ENCODE data around the gene C6orf89. TPM values are rescaled to one million over a fixed set of nuclear protein-coding genes. Genes with fewer than 3 reads are reported as not detected.
A peak's percentile ranks its signal among the peaks of the same experiment; 100 is the strongest.

Gene C6orf89
- total RNA-seq, 1 experiment from 2014 or later = 40.1 TPM

DNA sequence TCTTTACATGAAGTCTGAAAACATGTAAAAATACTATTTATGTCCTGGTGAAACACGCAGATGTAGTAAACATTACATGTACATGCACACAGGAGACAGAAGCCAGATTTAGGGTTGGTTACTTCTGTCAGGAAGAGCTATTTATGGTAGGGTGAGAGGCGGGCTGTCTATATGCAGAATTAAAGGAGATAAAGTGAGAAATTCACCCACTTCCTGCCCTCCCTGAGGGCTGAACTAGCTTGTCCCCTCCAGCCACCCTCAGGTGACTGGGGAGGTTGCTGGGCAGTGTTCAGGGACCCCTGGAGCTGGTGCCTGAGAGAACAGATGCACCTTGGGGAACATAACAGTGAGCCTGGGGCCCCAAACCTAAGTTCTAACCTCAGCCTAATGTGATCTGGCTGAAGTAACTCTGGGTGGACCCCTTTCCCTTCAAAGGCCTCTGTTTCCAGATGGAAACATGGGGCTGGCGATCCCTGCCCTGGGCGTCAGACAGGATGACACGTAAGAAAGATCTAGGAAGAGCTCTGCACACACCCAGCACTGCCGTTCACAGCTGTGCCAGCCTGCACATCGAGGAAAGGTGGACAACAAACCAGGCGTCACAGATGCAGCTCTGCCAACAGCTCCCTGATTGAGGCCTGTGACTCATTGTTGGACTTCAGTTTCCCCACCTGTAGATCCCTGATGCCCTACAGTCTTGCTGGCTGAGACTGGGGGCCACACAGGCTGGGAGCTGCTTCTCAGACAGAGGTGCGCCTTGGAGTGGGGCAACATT, 70.1 kb downstream of the C6orf89 start:
- no peaks in the 10 kb centered on the region for H3K9me3 ChIP-seq (ENCODE audit: insufficient read depth, low read depth)
- intact Hi-C loops (cut with micrococcal nuclease; ENCODE audit: unreplicated experiment) = no loop called here
- H3K4me2 ChIP-seq = peak overlapping the region; percentile 14
- H3K27me3 ChIP-seq (ENCODE audit: insufficient read depth, low read depth) = no peaks in the 10 kb centered on the region
- ChIA-PET POLR2A (ENCODE audit: unreplicated experiment) (interaction anchor here (0.5 to 0.6 kb wide), 3 partner anchors 42 to 1888 kb away, joined by 4 to 14 read pairs (median 5); no protein-coding TSS in a partner anchor), CTCF (interaction anchor here (0.7 to 1.2 kb wide), 2 partner anchors 42 to 58 kb away, joined by 3 read pairs; no protein-coding TSS in a partner anchor)
- H3K9me2 ChIP-seq (ENCODE audit: insufficient read depth) = no peaks in the 10 kb centered on the region
- H3K4me3 ChIP-seq = no peak overlapping the region
- TF ChIP-seq EZH2 (IDR thresholded peaks at IDR 0.05; ENCODE audit: low read depth) (no peak), CTCF (conservative IDR thresholded peaks at IDR 0.05) (no peak)
- no peak overlapping the region for H2AFZ ChIP-seq
- no peaks in the 10 kb centered on the region for H3K36me3 ChIP-seq (ENCODE audit: low read depth)
- H3K4me1 ChIP-seq (replicated peaks; ENCODE audit: insufficient read depth) = peaks cover 23% of the 10 kb centered on the region
- peaks cover 11% of the 10 kb centered on the region; the same call in 1 of the 2 replicates for H3F3A ChIP-seq (ENCODE audit: insufficient read depth, low read depth)
- no peak overlapping the region for H3K27ac ChIP-seq
- H4K20me1 ChIP-seq (ENCODE audit: insufficient read depth) = no peaks in the 10 kb centered on the region
- DNase-seq = peak; percentile 43 to 56
- BruUV-seq (replicated peaks) = no TSS peak
- no peaks in the 10 kb centered on the region for H3K79me2 ChIP-seq (ENCODE audit: low read depth)

DNA sequence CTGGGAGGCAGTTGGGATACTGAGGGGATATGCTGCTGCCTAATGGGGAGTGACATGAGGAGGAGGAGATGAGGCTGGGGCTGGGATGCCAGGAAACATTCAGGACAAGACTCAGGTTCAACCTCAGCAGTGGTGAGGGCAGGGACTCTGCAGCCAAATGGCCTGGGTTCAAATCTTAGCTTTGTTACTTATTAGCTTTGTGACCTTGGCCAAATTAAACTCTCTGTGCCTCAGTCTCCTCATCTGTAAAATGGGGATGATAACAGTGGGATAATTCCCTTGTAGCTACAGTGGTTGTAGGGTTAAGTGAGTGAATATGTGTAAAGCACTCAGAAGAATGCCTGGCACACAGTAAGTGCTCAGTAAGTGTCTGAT, 70.7 kb downstream of the C6orf89 start:
- CTCF ChIA-PET = interaction anchor here (0.7 kb wide), 1 partner anchor 58 kb away, joined by 3 read pairs; no protein-coding TSS in a partner anchor

DNA sequence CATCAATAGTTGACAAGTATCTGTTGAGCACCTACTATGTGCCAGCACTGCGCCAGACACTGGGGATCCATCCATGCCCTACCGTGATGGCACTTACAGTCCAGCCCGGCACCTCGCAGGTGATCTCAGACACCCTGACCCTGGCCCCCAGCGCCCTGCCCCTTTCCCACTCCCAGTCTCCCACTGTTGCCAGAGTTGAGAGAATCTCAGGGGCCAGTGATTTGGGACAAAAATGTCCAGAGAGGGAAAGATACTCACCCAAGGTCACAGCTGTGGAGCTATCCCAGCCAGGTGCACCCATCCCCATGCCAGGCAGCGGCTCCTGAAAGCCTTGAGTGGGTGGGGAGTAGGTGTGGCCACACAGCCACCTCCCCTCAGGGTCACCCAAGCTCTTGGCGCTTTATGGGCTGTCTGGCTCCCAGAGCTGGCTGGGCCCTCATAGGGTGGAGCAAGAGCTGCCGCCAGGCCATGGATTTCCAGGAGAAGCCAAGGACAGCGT, 72.1 kb downstream of the C6orf89 start:
- intact Hi-C loops (cut with micrococcal nuclease; ENCODE audit: unreplicated experiment) = no loop called here

More for the DNA sequence above, 70.7 kb downstream of the C6orf89 start:
- H3K4me2 ChIP-seq = peak overlapping the region; percentile 14; the same call in 1 of the 2 replicates
- H3K9me3 ChIP-seq (ENCODE audit: insufficient read depth, low read depth) = no peaks in the 10 kb centered on the region
- H3K4me1 ChIP-seq (replicated peaks; ENCODE audit: insufficient read depth) = peaks cover 29% of the 10 kb centered on the region
- POLR2A ChIA-PET (ENCODE audit: unreplicated experiment) = interaction anchor here (0.5 kb wide), 1 partner anchor 693 kb away, joined by 4 read pairs; no protein-coding TSS in a partner anchor
- H3K36me3 ChIP-seq (ENCODE audit: low read depth) = no peaks in the 10 kb centered on the region
- H3K4me3 ChIP-seq = no peak overlapping the region
- H3K79me2 ChIP-seq (ENCODE audit: low read depth) = no peaks in the 10 kb centered on the region
- no peaks in the 10 kb centered on the region for H3K9me2 ChIP-seq (ENCODE audit: insufficient read depth)
- H2AFZ ChIP-seq = no peak overlapping the region
- no peak for DNase-seq
- no peak for TF ChIP-seq EZH2 (IDR thresholded peaks at IDR 0.05; ENCODE audit: low read depth)
- no peak for TF ChIP-seq CTCF (conservative IDR thresholded peaks at IDR 0.05)
- no peak overlapping the region for H3K27ac ChIP-seq
- intact Hi-C loops (cut with micrococcal nuclease; ENCODE audit: unreplicated experiment) = no loop called here
- H3F3A ChIP-seq (ENCODE audit: insufficient read depth, low read depth) = peaks cover 11% of the 10 kb centered on the region; the same call in 1 of the 2 replicates
- no peaks in the 10 kb centered on the region for H3K27me3 ChIP-seq (ENCODE audit: insufficient read depth, low read depth)
- BruUV-seq (replicated peaks) = no TSS peak
- H4K20me1 ChIP-seq (ENCODE audit: insufficient read depth) = no peaks in the 10 kb centered on the region

More for the DNA sequence above, 72.1 kb downstream of the C6orf89 start:
- POLR2A ChIA-PET (ENCODE audit: unreplicated experiment) = no interaction called here
- H3K27me3 ChIP-seq (ENCODE audit: insufficient read depth, low read depth) = no peaks in the 10 kb centered on the region
- H3F3A ChIP-seq (ENCODE audit: insufficient read depth, low read depth) = peaks cover 11% of the 10 kb centered on the region; the same call in 1 of the 2 replicates
- H3K9me2 ChIP-seq (ENCODE audit: insufficient read depth) = no peaks in the 10 kb centered on the region
- no peak overlapping the region for H3K4me3 ChIP-seq
- H3K9me3 ChIP-seq (ENCODE audit: insufficient read depth, low read depth) = no peaks in the 10 kb centered on the region
- no peaks in the 10 kb centered on the region for H3K79me2 ChIP-seq (ENCODE audit: low read depth)
- BruUV-seq (replicated peaks) = no TSS peak
- TF ChIP-seq CTCF (conservative IDR thresholded peaks at IDR 0.05) = no peak
- no peak for TF ChIP-seq EZH2 (IDR thresholded peaks at IDR 0.05; ENCODE audit: low read depth)
- H3K36me3 ChIP-seq (ENCODE audit: low read depth) = no peaks in the 10 kb centered on the region
- H4K20me1 ChIP-seq (ENCODE audit: insufficient read depth) = no peaks in the 10 kb centered on the region
- CTCF ChIA-PET = no interaction called here
- no peak overlapping the region for H3K4me2 ChIP-seq
- no peak overlapping the region for H3K27ac ChIP-seq
- H2AFZ ChIP-seq = no peak overlapping the region
- peaks cover 26% of the 10 kb centered on the region for H3K4me1 ChIP-seq (replicated peaks; ENCODE audit: insufficient read depth)
- no peak for DNase-seq
